ENCODE results near the gene FRMD4B. TPM values are rescaled to one million over a fixed set of nuclear protein-coding genes. Genes with fewer than 3 reads are reported as not detected.
"Not testable (repeated sequence)": the region's sequence is repeated elsewhere in the genome, so short reads cannot be mapped to it uniquely, and the experiment has no call there.

FRMD4B gene
- total and polyA plus RNA-seq, 10 of the 15 experiments (the other 5 are each of a cell fraction or from before 2014, with no cell fraction given), result 3.9 to 11.4 (median 8.0) TPM

- no peaks in the 10 kb centered on the region for H3K9me3 ChIP-seq (replicated peaks; ENCODE audit: control insufficient read depth, insufficient read depth, low read length)
- H4K20me1 ChIP-seq (ENCODE audit: control insufficient read depth, insufficient read depth), result no peaks in the 10 kb centered on the region
- no peak overlapping the region for H3K4me3 ChIP-seq
- H3K27ac ChIP-seq (ENCODE audit: control insufficient read depth, insufficient read depth), result no peak overlapping the region
- H3K36me3 ChIP-seq (ENCODE audit: control insufficient read depth in 2 of 2, insufficient read depth in 2 of 2, low read length in 1 of 2), result no peaks in the 10 kb centered on the region
- no peak overlapping the region for H3K4me2 ChIP-seq (ENCODE audit: control insufficient read depth, insufficient read depth)
- RAD21 ChIA-PET (ENCODE audit: unreplicated experiment), result no interaction called here
- no peaks in the 10 kb centered on the region for H3K79me2 ChIP-seq (ENCODE audit: control insufficient read depth, insufficient read depth, low read length)
- BruUV-seq (replicated peaks), result no TSS peak
- TF ChIP-seq POLR2A (IDR thresholded peaks at IDR 0.05; ENCODE audit: low read depth, low read length), result no peak
- no peak for TF ChIP-seq ESRRA (IDR thresholded peaks at IDR 0.05; ENCODE audit: low read length)
- no peak for TF ChIP-seq SIN3A (IDR thresholded peaks at IDR 0.05; ENCODE audit: low read depth, low read length)
- no peak for TF ChIP-seq DPF2 (IDR thresholded peaks at IDR 0.05)
- no peak for TF ChIP-seq CHD1 (IDR thresholded peaks at IDR 0.05; ENCODE audit: low read depth, low read length)
- no peak for TF ChIP-seq STAT3 (IDR thresholded peaks at IDR 0.05; ENCODE audit: low read depth, low read length)
- no peak for TF ChIP-seq BCL11A (IDR thresholded peaks at IDR 0.05; ENCODE audit: low read depth, low read length)
- TF ChIP-seq RFX5 (IDR thresholded peaks at IDR 0.05; ENCODE audit: low read depth, low read length), result no peak
- intact Hi-C loops (cut with micrococcal nuclease; ENCODE audit: unreplicated experiment), result no loop called here
- CTCF ChIA-PET, result no interaction called here
- H3K27me3 ChIP-seq (replicated peaks in 1 of 2; ENCODE audit: control insufficient read depth in 2 of 2, insufficient read depth in 2 of 2, low read length in 1 of 2), result no peaks in the 10 kb centered on the region
- DNase-seq (ENCODE audit: low read depth, low spot score), result no peak
- no peak for FAIRE-seq
- POLR2A ChIA-PET, result no interaction called here
- no peak for ATAC-seq
- in situ Hi-C loops (cut with MboI), result no loop called here
- no peak overlapping the region for H2AFZ ChIP-seq (ENCODE audit: control insufficient read depth, low read depth, low read length)
- WGBS (ENCODE audit: insufficient coverage, insufficient replicate concordance, low lambda C conversion rate, missing lambda C conversion rate), result 16% methylated on average over 4 of the region's 4 CpGs
- H3K9ac ChIP-seq (ENCODE audit: control insufficient read depth, insufficient read depth, low read length), result no peak overlapping the region
- SMC1A ChIA-PET (ENCODE audit: uncharacterized antibody, unreplicated experiment), result interaction anchor here (1.0 kb wide), 1 partner anchor 12 kb away, joined by 4 read pairs; no protein-coding TSS in a partner anchor
- H3K4me1 ChIP-seq (ENCODE audit: control insufficient read depth, insufficient read depth, low read length), result no peaks in the 10 kb centered on the region
These were observed 109.0 kb downstream of the FRMD4B start for GRCh38 chr3:69276884-69277283.

GRCh38 chr3:69276191-69276590 is 109.7 kb downstream of the FRMD4B start:
- intact Hi-C loops (cut with micrococcal nuclease; ENCODE audit: unreplicated experiment); FAIRE-seq; ATAC-seq; CTCF ChIA-PET; H3K4me1 ChIP-seq (ENCODE audit: control insufficient read depth, insufficient read depth, low read length); H3K9ac ChIP-seq (ENCODE audit: control insufficient read depth, insufficient read depth, low read length); in situ Hi-C loops (cut with MboI); H3K36me3 ChIP-seq (ENCODE audit: control insufficient read depth in 2 of 2, insufficient read depth in 2 of 2, low read length in 1 of 2); H3K4me2 ChIP-seq (ENCODE audit: control insufficient read depth, insufficient read depth); H4K20me1 ChIP-seq (ENCODE audit: control insufficient read depth, insufficient read depth); POLR2A ChIA-PET; H3K4me3 ChIP-seq; H2AFZ ChIP-seq (ENCODE audit: control insufficient read depth, low read depth, low read length); H3K79me2 ChIP-seq (ENCODE audit: control insufficient read depth, insufficient read depth, low read length); DNase-seq (ENCODE audit: low read depth, low spot score); H3K27ac ChIP-seq (ENCODE audit: control insufficient read depth, insufficient read depth); H3K27me3 ChIP-seq (replicated peaks in 1 of 2; ENCODE audit: control insufficient read depth in 2 of 2, insufficient read depth in 2 of 2, low read length in 1 of 2); BruUV-seq (replicated peaks); H3K9me3 ChIP-seq (replicated peaks; ENCODE audit: control insufficient read depth, insufficient read depth, low read length): not testable (repeated sequence)
- RAD21 ChIA-PET (ENCODE audit: unreplicated experiment), result interaction anchor here (1.2 kb wide), 1 partner anchor 39 kb away, joined by 3 read pairs; no protein-coding TSS in a partner anchor
- 19% methylated on average over 5 of the region's 5 CpGs for WGBS (ENCODE audit: insufficient coverage, insufficient replicate concordance, low lambda C conversion rate, missing lambda C conversion rate)
- SMC1A ChIA-PET (ENCODE audit: uncharacterized antibody, unreplicated experiment), result interaction anchor here (1.0 to 2.1 kb wide), 4 partner anchors 27 to 115 kb away, joined by 3 to 7 read pairs (median 4); no protein-coding TSS in a partner anchor
